HepG2 (cell line): Measurements from ENCODE around the gene CAPZA2. TPM values are rescaled to one million over a fixed set of nuclear protein-coding genes. Genes with fewer than 3 reads are reported as not detected.

Source experiments
- ATAC-seq: fragments of 200-7000 bp; cut with Tn5 transposase; 3 replicates; pipeline ENCODE4 v1.9.1; 2020; ENCODE audit warnings: mild to moderate bottlenecking, moderate library complexity
- BruUV-seq: library from RNA; stranded (reverse); fragments of 400-500 nt; replicated peaks from 2 replicates; lab custom pipeline; 2021; lab: Mats Ljungman, UMichigan
- CTCF ChIA-PET: fragments of 300-600 bp; formaldehyde crosslinking; extraction: SDS; loops from one replicate; lab custom pipeline; 2021; ENCODE audit warnings: low total read pairs, inconsistent platforms, low intra/inter-chr PET ratio; lab: Yijun Ruan, JAX
- POLR2A ChIA-PET: fragments of 350-600 bp; sonication (Branson Sonifier 250); formaldehyde crosslinking; loops from one replicate; lab custom pipeline; 2020; ENCODE audit warnings: antibody characterized with exemption, inconsistent platforms; lab: Yijun Ruan, JAX
- DNase-seq: peaks from one replicate; pipeline ENCODE4 v3.0.0-alpha.2; 2015; ENCODE audit warnings: low spot score
- FAIRE-seq: peaks from 3 replicates; lab custom pipeline; 2011; peaks lifted over from hg19 to GRCh38; lab: Jason Lieb, UNC
- H2AFZ ChIP-seq: one replicate; pipeline ENCODE4 v1.6.1; 2011; ENCODE audit warnings: low read length, inconsistent platforms
- H3K27ac ChIP-seq: fragments of 300-600 bp; 3 replicates; pipeline ENCODE4 v1.8.0; 2011; ENCODE audit warnings: mixed run types, mild to moderate bottlenecking, mixed read lengths, low read length, inconsistent platforms; ENCODE audit not compliant: insufficient read depth; ENCODE audit errors: extremely low read length
- H3K27me3 ChIP-seq, 2 experiments: fragments of 200-600 bp in 1 of 2; 2 replicates in 1 of 2; 3 replicates in 1 of 2; pipeline versions ENCODE4 v1.6.0 to v1.8.0; 2011; ENCODE audit warnings: low read length in 2 of 2, mild to moderate bottlenecking in 2 of 2, moderate library complexity in 2 of 2, inconsistent platforms in 1 of 2; ENCODE audit not compliant: insufficient read depth in 2 of 2, control insufficient read depth in 1 of 2
- H3K36me3 ChIP-seq, 2 experiments: fragments of 200-600 bp in 1 of 2; replicated peaks in 1 of 2; 2 replicates in 1 of 2; 3 replicates in 1 of 2; pipeline versions ENCODE4 v1.5.1 to v1.8.0; 2011; ENCODE audit warnings: low read length in 2 of 2, inconsistent platforms in 1 of 2; ENCODE audit not compliant: insufficient read depth in 2 of 2, control insufficient read depth in 1 of 2
- H3K4me1 ChIP-seq: 2 replicates; pipeline ENCODE4 v1.5.1; 2012; ENCODE audit warnings: low read length, inconsistent platforms; ENCODE audit not compliant: insufficient read depth
- H3K4me2 ChIP-seq: 2 replicates; pipeline ENCODE4 v1.6.0; 2011; ENCODE audit warnings: low read depth, low read length, inconsistent platforms
- H3K4me3 ChIP-seq, 3 experiments: fragments of 200-600 bp in 1 of 3; sonication (generic), shearing (Covaris generic) in 1 of 3; replicated peaks in 1 of 3; 2 replicates each; pipeline ENCODE4 v1.5.1; 2011 to 2016; ENCODE audit warnings: low read length in 3 of 3, inconsistent platforms in 2 of 3, low read depth in 2 of 3, mild to moderate bottlenecking in 2 of 3, control low read depth in 1 of 3, mixed read lengths in 1 of 3; ENCODE audit not compliant: insufficient read depth in 1 of 3
- H3K79me2 ChIP-seq: one replicate; pipeline ENCODE4 v1.6.1; 2011; ENCODE audit warnings: low read length, inconsistent platforms; ENCODE audit not compliant: insufficient read depth
- H3K9ac ChIP-seq: 2 replicates; pipeline ENCODE4 v1.6.0; 2011; ENCODE audit warnings: mild to moderate bottlenecking, low read depth, low read length, inconsistent platforms; ENCODE audit not compliant: insufficient read depth
- H3K9me3 ChIP-seq: 2 replicates; pipeline ENCODE4 v1.5.1; 2012; ENCODE audit warnings: mild to moderate bottlenecking, low read length
- H4K20me1 ChIP-seq: 2 replicates; pipeline ENCODE4 v1.6.0; 2011; ENCODE audit warnings: inconsistent platforms, mild to moderate bottlenecking, low read length, moderate library complexity; ENCODE audit not compliant: insufficient read depth
- CREM ChIP-seq, 2 experiments: sonication (generic) in 1 of 2; formaldehyde crosslinking in 1 of 2; IDR thresholded peaks; 2 replicates each; pipeline versions ENCODE4 v1.4.0 to v1.6.1; 2016 to 2020; ENCODE audit warnings: antibody characterized with exemption in 1 of 2, mild to moderate bottlenecking in 1 of 2, missing genetic modification reagents in 1 of 2
- E2F5 ChIP-seq: sonication (generic); formaldehyde crosslinking; conservative IDR thresholded peaks from 2 replicates; pipeline ENCODE4 v1.4.0; 2020; ENCODE audit warnings: missing genetic modification reagents
- FOXK1 ChIP-seq: sonication (generic); formaldehyde crosslinking; IDR thresholded peaks from 2 replicates; pipeline ENCODE4 v1.4.0; 2020; ENCODE audit warnings: low read depth, missing genetic modification reagents, borderline replicate concordance
- HDAC2 ChIP-seq: sonication (generic); formaldehyde crosslinking; IDR thresholded peaks from 2 replicates; pipeline ENCODE4 v1.4.0; 2020; ENCODE audit warnings: missing genetic modification reagents
- HNRNPUL1 ChIP-seq: fragments of 200-400 bp; formaldehyde crosslinking; IDR thresholded peaks from 2 replicates; pipeline ENCODE4 v1.6.1; 2017; ENCODE audit warnings: low read depth, mild to moderate bottlenecking, low read length, moderate library complexity
- NFAT5 ChIP-seq: sonication (generic); formaldehyde crosslinking; IDR thresholded peaks from 2 replicates; pipeline ENCODE4 v1.4.0; 2020; ENCODE audit warnings: missing genetic modification reagents
- ZMYM4 ChIP-seq: sonication (generic); formaldehyde crosslinking; IDR thresholded peaks from 2 replicates; pipeline ENCODE4 v1.8.1; 2023; ENCODE audit warnings: mild to moderate bottlenecking, missing genetic modification reagents
- ZNF10 ChIP-seq: sonication (generic); formaldehyde crosslinking; IDR thresholded peaks from 2 replicates; pipeline ENCODE4 v1.4.0; 2020; ENCODE audit warnings: mild to moderate bottlenecking, low read depth, missing genetic modification reagents, borderline replicate concordance
- ZNF251 ChIP-seq: sonication (generic); formaldehyde crosslinking; IDR thresholded peaks from 2 replicates; pipeline ENCODE4 v1.9.0; 2021; ENCODE audit warnings: mild to moderate bottlenecking, missing genetic modification reagents
- ZNF253 ChIP-seq: sonication (generic); formaldehyde crosslinking; IDR thresholded peaks from 2 replicates; pipeline ENCODE4 v1.8.0; 2022; ENCODE audit warnings: mild to moderate bottlenecking, missing genetic modification reagents, borderline replicate concordance
- ZNF747 ChIP-seq: sonication (generic); formaldehyde crosslinking; IDR thresholded peaks from 2 replicates; pipeline ENCODE4 v1.8.1; 2023; ENCODE audit warnings: missing genetic modification reagents, mild to moderate bottlenecking, borderline replicate concordance
- ZNF839 ChIP-seq: sonication (generic); formaldehyde crosslinking; IDR thresholded peaks from 2 replicates; pipeline ENCODE4 v1.4.0; 2020; ENCODE audit warnings: missing genetic modification reagents, mild to moderate bottlenecking, borderline replicate concordance
- ZSCAN12 ChIP-seq: sonication (generic); formaldehyde crosslinking; IDR thresholded peaks from 2 replicates; pipeline ENCODE4 v1.9.0; 2021; ENCODE audit warnings: mild to moderate bottlenecking, missing genetic modification reagents
- ZSCAN20 ChIP-seq: sonication (generic); formaldehyde crosslinking; IDR thresholded peaks from 2 replicates; pipeline ENCODE4 v1.4.0; 2020; ENCODE audit warnings: missing genetic modification reagents, mild to moderate bottlenecking, borderline replicate concordance
- WGBS: methylation state at CpG from one replicate; pipeline ENCODE4 v1.1.6; 2017; ENCODE audit warnings: low lambda C conversion rate; 5-methylcytosine and 5-hydroxymethylcytosine counted together
- in situ Hi-C: cut with HindIII; loops from 2 replicates; pipeline ENCODE4 v1.10.0; 2017; ENCODE audit warnings: low pct_unique_long_range_greater_than_20kb; ENCODE audit not compliant: extremely low pct_ligation_motif_present
- intact Hi-C: fragments of 100-400 bp; cut with micrococcal nuclease; formaldehyde crosslinking; loops from one replicate; pipeline ENCODE4 v1.10.0; 2022; ENCODE audit not compliant: unreplicated experiment
- polyA plus RNA-seq, 8 experiments: library from polyadenylated mRNA; depleted of rRNA in 3 of 8; stranded (reverse) in 7 of 8; unstranded in 1 of 8; fragments of >200 nt; fragmentation: Illumina TruSeq in 4 of 8; extraction: Trizol in 4 of 8; gene quantifications; 2 replicates each; pipeline versions ENCODE4 v1.2.1 to v1.2.3, GENCODE V29; 2011 to 2016; ENCODE audit warnings: low read depth in 4 of 8, missing spikeins in 1 of 8, mixed read lengths in 1 of 8; ENCODE audit not compliant: insufficient read depth in 1 of 8
- total RNA-seq, 5 experiments: library from RNA; depleted of rRNA; stranded (reverse); fragments of >200 nt; fragmentation: Illumina TruSeq; extraction: Trizol; gene quantifications; 2 replicates each; pipeline ENCODE4 v1.2.3, GENCODE V29; 2016; ENCODE audit warnings: low read depth in 1 of 5
- TF ChIP-seq, protein P1 (sequence below): sonication (generic); formaldehyde crosslinking; IDR thresholded peaks from 2 replicates; pipeline ENCODE4 v1.8.0; 2022; ENCODE audit warnings: mild to moderate bottlenecking, missing genetic modification reagents, borderline replicate concordance

Gene CAPZA2
- total and polyA plus RNA-seq, 2 of the 13 experiments (the other 11 are each of a cell fraction or from before 2014, with no cell fraction given), result 38.4 to 199 TPM

- FAIRE-seq (peak; percentile 32), ATAC-seq (peak; percentile 73), DNase-seq (peak; percentile 84)
- H3K36me3 ChIP-seq, result no peaks in the 10 kb centered on the region
- under 1% methylated on average over 13 of the region's 63 CpGs for WGBS
- H3K4me2 ChIP-seq, result peak overlapping the region; percentile 84
- no peak overlapping the region for H2AFZ ChIP-seq
- peak overlapping the region; percentile 81 to 88 (median 87) for H3K4me3 ChIP-seq
- H3K4me1 ChIP-seq, result peaks cover 44% of the 10 kb centered on the region
- H4K20me1 ChIP-seq, result no peaks in the 10 kb centered on the region
- H3K27me3 ChIP-seq, result no peaks in the 10 kb centered on the region; a peak in 1 of 5 replicates
- no peaks in the 10 kb centered on the region for H3K9me3 ChIP-seq
- H3K9ac ChIP-seq, result peak overlapping the region; percentile 98
- H3K27ac ChIP-seq, result peak overlapping the region; percentile 97
- intact Hi-C loops, result loop anchor here (2.0 kb wide), 1 partner anchor 23 kb away; no protein-coding TSS in a partner anchor
- no TSS peak for BruUV-seq
- CTCF ChIA-PET, result no interaction called here
- in situ Hi-C loops, result no loop called here
- POLR2A ChIA-PET, result interaction anchor here (0.6 to 1.5 kb wide), 8 partner anchors 14 to 182 kb away, joined by 3 to 5 read pairs (median 3); no protein-coding TSS in a partner anchor
- peaks cover 48% of the 10 kb centered on the region for H3K79me2 ChIP-seq
- TF ChIP-seq HNRNPUL1, result no peak
- no peak for TF ChIP-seq E2F5 (CRISPR knock-in tag)
- TF ChIP-seq ZNF251 (CRISPR knock-in tag), result no peak
- TF ChIP-seq ZNF747 (CRISPR knock-in tag), result no peak
- no peak for TF ChIP-seq ZNF10 (CRISPR knock-in tag)
- peak; percentile 41; the same call in 1 of the 2 replicates for TF ChIP-seq HDAC2 (CRISPR knock-in tag)
- TF ChIP-seq, protein P1, sequence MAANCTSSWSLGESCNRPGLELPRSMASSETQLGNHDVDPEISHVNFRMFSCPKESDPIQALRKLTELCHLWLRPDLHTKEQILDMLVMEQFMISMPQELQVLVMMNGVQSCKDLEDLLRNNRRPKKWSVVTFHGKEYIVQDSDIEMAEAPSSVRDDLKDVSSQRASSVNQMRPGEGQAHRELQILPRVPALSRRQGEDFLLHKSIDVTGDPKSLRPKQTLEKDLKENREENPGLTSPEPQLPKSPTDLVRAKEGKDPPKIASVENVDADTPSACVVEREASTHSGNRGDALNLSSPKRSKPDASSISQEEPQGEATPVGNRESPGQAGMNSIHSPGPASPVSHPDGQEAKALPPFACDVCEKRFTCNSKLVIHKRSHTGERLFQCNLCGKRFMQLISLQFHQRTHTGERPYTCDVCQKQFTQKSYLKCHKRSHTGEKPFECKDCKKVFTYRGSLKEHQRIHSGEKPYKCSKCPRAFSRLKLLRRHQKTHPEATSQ (CRISPR knock-in tag), result no peak
- peak; percentile 46; the same call in 1 of the 2 replicates for TF ChIP-seq FOXK1 (CRISPR knock-in tag)
- no peak for TF ChIP-seq ZSCAN20
- no peak for TF ChIP-seq ZSCAN12
- TF ChIP-seq CREM (IDR thresholded peaks at IDR 0.05), result peak; percentile 73
- no peak for TF ChIP-seq CREM (CRISPR knock-in tag; IDR thresholded peaks at IDR 0.05)
- TF ChIP-seq NFAT5 (CRISPR knock-in tag), result no peak
- peak; percentile 38; the same call in 1 of the 2 replicates for TF ChIP-seq ZMYM4
- no peak for TF ChIP-seq ZNF839
- TF ChIP-seq ZNF253 (CRISPR knock-in tag), result no peak
Measured at GRCh38 chr7:116953906-116954838, 91.8 kb downstream of the CAPZA2 start.
